GM12875 (cell line): ENCODE data around the gene CRYBG2.

Experiments used
- H3K4me3 ChIP-seq: one replicate; pipeline ENCODE4 v1.5.1; 2011; ENCODE audit warnings: low read depth, low read length, control low read depth
- TF ChIP-seq, protein P1 (sequence below): IDR thresholded peaks from 2 replicates; pipeline ENCODE4 v1.5.1; 2011; ENCODE audit warnings: low read depth, mild to moderate bottlenecking, control low read depth, inconsistent platforms, low read length, moderate library complexity, borderline replicate concordance; ENCODE audit not compliant: insufficient read depth

The CRYBG2 gene, protein sequence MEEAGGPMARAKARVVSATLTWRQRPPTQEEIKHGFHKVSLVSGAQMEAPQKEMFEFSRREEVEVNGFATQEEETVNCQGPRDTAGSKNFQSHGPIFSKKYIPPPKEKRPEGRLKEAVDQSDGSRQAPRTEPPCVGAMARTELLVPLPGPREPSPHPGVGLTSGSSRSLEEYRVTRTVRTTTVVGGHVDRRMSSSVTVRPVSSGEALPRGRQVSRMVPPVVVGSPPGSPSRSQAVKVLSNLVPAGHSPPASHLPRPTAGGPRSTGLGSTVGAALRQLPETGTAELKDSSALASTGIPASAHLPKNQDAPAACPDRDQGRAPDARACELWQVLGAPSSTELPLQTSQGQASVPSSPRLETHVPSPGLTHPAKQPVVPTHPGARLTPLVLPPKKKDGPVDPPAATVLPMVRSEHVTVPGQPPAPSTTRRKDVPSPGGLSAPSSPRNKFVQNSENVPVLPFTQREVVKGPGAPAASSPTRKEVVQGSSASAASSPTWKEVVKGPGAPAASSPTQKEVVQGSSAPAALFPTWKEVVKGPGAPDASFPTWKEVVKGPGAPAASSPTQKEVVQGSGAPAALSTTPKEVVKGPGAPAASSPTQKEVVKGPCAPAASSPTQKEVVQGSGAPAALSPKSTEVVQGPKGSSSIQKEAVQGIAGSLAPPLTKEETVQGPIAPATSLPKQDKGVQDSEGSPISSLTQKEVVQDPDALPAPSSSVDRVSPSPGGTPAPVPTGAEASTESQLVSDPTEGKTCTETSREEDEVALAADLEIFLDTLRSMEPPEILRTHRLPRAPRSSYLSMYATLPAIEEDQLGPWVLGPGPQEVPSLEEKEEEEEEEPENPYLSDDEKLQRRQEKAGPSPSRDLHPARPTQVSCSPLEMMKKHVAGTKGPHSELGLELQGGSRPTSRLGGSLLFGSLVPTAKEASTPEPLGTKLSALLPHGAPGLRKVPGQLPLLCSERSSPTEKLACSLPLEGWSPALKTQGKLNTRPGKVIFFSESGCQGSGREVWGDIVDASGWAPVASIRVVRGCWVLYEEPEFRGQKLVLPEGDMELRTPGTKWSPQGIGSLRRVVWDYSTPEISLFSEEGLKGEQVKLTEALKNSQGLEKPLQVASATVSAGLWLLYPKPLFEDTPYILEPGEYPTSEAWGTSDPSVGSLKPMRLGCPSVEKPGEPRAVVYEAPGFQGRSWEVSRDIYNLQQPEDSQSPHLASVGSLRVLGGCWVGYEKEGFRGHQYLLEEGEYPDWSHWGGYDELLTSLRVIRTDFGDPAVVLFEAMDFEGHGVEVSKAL (N-terminal part only)

DNA sequence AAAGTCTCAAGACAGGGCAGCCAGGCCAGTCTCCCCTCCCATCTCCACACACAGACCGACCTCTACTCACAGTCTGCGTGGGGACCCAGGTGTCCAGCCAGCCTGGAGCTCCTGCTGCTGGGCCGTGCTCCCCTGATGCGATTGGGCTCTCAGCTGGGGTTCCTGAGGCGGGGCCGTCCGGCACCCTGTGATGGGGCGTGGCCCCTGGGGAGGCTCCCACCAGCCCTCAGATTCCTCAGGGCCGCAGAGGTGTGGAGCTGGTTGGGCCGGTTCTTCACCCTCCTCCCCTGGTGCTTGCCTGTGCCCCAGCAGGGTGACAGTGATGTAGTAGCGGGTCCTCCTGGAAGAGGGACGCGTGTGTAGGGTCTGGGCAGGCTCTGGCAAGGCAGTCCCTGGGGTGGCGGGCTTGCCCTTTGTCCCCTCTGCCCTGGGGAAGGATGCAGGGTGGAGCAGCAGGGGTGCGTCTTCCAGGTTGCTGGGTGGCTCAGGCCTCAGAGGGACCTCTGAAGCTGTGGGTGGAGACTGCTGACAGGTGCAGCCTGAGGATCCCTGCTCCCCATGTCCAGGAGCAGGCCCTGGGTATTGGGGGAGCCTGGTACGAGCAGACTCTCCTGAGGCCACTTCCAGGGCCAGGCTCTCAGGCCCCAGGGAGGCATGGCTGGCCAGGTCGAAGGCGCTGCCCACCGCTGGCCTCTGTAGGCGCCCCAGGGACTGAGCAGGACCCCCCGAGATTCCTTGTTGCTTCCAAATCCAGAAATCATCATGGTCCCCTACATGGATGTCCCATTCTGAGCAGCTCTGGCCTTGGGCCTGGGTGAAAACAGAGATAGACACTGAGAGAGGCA is at the start of gene CRYBG2:
Gene CRYBG2 (minus strand): TSS at position 155 of the 845 bp plus-strand sequence. CDS start 7,473 bp downstream, outside the sequence.
- no peak within 1 kb of the TSS for H3K4me3 ChIP-seq
- TF ChIP-seq, protein P1, sequence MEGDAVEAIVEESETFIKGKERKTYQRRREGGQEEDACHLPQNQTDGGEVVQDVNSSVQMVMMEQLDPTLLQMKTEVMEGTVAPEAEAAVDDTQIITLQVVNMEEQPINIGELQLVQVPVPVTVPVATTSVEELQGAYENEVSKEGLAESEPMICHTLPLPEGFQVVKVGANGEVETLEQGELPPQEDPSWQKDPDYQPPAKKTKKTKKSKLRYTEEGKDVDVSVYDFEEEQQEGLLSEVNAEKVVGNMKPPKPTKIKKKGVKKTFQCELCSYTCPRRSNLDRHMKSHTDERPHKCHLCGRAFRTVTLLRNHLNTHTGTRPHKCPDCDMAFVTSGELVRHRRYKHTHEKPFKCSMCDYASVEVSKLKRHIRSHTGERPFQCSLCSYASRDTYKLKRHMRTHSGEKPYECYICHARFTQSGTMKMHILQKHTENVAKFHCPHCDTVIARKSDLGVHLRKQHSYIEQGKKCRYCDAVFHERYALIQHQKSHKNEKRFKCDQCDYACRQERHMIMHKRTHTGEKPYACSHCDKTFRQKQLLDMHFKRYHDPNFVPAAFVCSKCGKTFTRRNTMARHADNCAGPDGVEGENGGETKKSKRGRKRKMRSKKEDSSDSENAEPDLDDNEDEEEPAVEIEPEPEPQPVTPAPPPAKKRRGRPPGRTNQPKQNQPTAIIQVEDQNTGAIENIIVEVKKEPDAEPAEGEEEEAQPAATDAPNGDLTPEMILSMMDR, result no peak

DNA sequence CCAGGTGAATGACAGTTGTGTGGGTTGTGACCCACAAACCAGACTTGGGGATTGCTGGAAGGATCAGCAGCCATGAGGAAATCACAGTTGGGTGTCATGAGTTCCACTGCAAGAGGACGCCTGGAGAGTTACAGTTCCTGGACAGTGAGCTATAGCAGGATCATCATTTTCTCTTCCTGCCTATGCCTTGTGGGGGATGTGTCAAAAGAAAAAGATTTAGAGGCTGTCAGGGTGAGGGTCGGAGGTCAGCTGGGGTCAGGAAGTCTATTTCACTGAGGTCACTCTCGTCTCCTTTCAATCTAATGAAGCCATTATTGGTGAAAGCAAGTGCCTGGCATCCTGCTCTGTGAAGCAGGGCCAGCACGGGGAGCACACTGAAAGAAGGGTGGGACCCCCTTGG is 49.7 kb upstream of the CRYBG2 start:
- TF ChIP-seq, protein P1, result no peak

DNA sequence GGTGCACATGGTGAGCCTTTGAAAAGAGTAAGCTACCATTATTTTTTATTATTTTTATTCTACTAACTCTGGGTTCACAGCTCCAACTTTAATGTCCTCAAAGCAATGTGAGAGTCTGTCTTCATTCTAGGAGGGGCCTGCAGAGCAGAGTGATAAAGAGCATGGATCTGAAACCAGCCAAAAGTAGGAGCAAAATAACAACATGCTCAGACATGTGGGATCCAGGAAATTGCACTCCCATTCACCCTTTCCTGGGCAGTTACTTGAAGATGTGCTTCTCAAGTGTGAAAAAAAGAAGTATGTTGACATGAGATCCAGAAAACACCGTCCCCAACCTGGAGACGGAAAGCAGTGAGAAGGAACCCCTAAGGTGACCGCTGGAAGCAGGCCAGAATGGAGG is 48.0 kb upstream of the CRYBG2 start:
- H3K4me3 ChIP-seq, result no peak overlapping the region
- TF ChIP-seq, protein P1, result no peak

More for the DNA sequence above, 49.7 kb upstream of the CRYBG2 start:
- H3K4me3 ChIP-seq, result no peak overlapping the region

DNA sequence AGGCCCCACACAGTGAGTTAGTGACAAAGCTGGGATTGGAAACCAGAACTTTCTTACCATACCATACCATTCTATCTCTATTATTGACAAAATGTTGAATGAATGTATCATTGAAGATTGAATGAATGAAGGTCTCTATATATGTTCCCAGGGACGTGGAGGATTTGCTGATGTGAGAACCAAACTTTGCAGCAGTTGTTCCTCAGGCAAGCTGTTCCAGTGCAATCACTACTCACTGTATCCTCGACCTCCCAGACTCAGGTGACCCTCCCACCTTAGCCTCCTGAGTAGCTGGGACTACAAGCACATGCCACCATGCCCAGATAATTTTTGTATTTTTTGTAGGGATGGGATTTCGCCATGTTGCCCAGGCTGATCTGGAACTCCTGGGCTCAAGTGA is 45.1 kb upstream of the CRYBG2 start:
- no peak overlapping the region for H3K4me3 ChIP-seq
- TF ChIP-seq, protein P1, result no peak

DNA sequence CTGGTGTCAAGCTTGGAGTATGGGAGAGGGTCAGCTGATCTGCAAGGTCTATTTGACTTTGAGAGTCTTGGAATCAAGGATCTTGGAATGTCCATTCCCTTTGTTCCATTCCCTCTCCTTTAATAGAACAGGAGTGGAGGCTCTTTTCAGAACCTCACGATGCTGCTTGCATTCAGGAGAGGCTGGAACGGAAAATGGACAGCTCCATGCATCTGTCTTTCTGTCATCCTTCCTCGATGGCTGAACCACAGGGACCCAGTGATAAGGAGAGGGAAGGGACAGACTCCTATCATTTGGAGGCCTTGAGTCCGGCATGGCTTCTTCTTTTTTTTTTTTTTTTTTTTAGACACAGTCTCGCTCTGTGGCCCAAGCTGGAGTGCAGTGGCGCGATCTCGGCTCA is 41.8 kb upstream of the CRYBG2 start:
- H3K4me3 ChIP-seq, result no peak overlapping the region
- TF ChIP-seq, protein P1, result no peak

DNA sequence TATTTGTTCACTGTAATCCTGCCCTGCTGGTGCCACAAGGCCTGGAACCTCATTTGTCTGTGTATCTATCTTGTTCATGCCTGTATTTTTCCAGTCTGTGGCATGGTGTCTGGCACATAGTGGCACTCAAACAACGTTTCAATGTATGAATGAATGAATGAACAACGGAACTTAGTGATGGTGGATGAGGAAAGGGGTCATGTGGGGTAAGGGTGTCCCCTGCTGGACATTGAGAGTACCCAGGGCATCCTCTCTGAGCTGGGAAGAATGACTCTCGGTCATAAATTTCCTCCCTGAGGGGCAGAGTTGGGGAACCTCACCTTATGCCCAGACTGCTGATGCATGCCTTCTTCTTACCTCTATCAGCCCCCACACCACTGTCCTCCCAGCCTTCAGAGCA is 37.5 kb upstream of the CRYBG2 start:
- TF ChIP-seq, protein P1, result peak; percentile 57
- no peak overlapping the region for H3K4me3 ChIP-seq
